WTC11 (cell line): Measurements from ENCODE around the gene HLA-G. TPM values are rescaled to one million over a fixed set of nuclear protein-coding genes. Genes with fewer than 3 reads are reported as not detected.

Experiments used
- ATAC-seq: fragments of 200-7000 bp; cut with Tn5 transposase; 2 replicates; pipeline ENCODE4 v1.10.0; 2021; ENCODE audit warnings: mild to moderate bottlenecking, moderate library complexity
- CTCF ChIA-PET: fragments of 300-600 bp; sonication (Branson Sonifier 250); formaldehyde crosslinking; loops from one replicate; lab custom pipeline; 2021; ENCODE audit warnings: antibody characterized with exemption; lab: Charles Lee
- POLR2A ChIA-PET: fragments of 350-600 bp; sonication (Branson Sonifier 250); formaldehyde crosslinking; loops from one replicate; lab custom pipeline; 2021; ENCODE audit warnings: antibody characterized with exemption; lab: Charles Lee
- DNase-seq: peaks from one replicate; pipeline ENCODE4 v3.0.0; 2021; ENCODE audit warnings: low spot score
- H3K27ac Mint-ChIP-seq: 2 replicates; pipeline ENCODE4 v1.8.0; 2021; ENCODE audit warnings: mixed read lengths
- H3K27me3 Mint-ChIP-seq: 2 replicates; pipeline ENCODE4 v1.8.0; 2021; ENCODE audit warnings: low read depth, mild to moderate bottlenecking, moderate library complexity, mixed read lengths
- H3K36me3 Mint-ChIP-seq: 2 replicates; pipeline ENCODE4 v1.8.0; 2021; ENCODE audit warnings: mixed read lengths
- H3K4me1 Mint-ChIP-seq: 2 replicates; pipeline ENCODE4 v1.8.0; 2022; ENCODE audit warnings: mixed read lengths
- H3K4me3 Mint-ChIP-seq: 2 replicates; pipeline ENCODE4 v1.8.0; 2021; ENCODE audit warnings: mild to moderate bottlenecking, moderate library complexity, mixed read lengths
- H3K9me3 Mint-ChIP-seq: 2 replicates; pipeline ENCODE4 v1.8.0; 2021; ENCODE audit warnings: mixed read lengths
- ATF1 ChIP-seq: sonication (generic); formaldehyde crosslinking; IDR thresholded peaks from 2 replicates; pipeline ENCODE4 v1.8.1; 2023; ENCODE audit warnings: mild to moderate bottlenecking, moderate library complexity, missing genetic modification reagents
- ATF2 ChIP-seq: sonication (generic); formaldehyde crosslinking; IDR thresholded peaks from 2 replicates; pipeline ENCODE4 v1.8.1; 2022; ENCODE audit warnings: low read depth, missing genetic modification reagents, borderline replicate concordance
- GRHL2 ChIP-seq: fragments of 250-450 bp; sonication (Bioruptor Pico); IDR thresholded peaks from 2 replicates; pipeline ENCODE4 v1.8.0; 2022; ENCODE audit warnings: mild to moderate bottlenecking, moderate library complexity; ENCODE audit not compliant: insufficient replicate concordance, severe bottlenecking
- IRF1 ChIP-seq: sonication (generic); formaldehyde crosslinking; IDR thresholded peaks from 2 replicates; pipeline ENCODE4 v1.8.0; 2023; ENCODE audit warnings: missing genetic modification reagents
- KAT7 ChIP-seq: sonication (generic); formaldehyde crosslinking; IDR thresholded peaks from 2 replicates; pipeline ENCODE4 v1.8.1; 2023; ENCODE audit warnings: missing genetic modification reagents, mild to moderate bottlenecking, borderline replicate concordance
- MAX ChIP-seq: sonication (generic); formaldehyde crosslinking; IDR thresholded peaks from 2 replicates; pipeline ENCODE4 v1.8.0; 2022; ENCODE audit warnings: mild to moderate bottlenecking, missing genetic modification reagents
- NFE2L1 ChIP-seq: sonication (generic); formaldehyde crosslinking; IDR thresholded peaks from 2 replicates; pipeline ENCODE4 v1.8.1; 2023; ENCODE audit warnings: missing genetic modification reagents
- NR1H2 ChIP-seq: sonication (generic); formaldehyde crosslinking; IDR thresholded peaks from 2 replicates; pipeline ENCODE4 v1.9.0; 2021; ENCODE audit warnings: mild to moderate bottlenecking, moderate library complexity, missing genetic modification reagents
- NR2C2 ChIP-seq: sonication (generic); formaldehyde crosslinking; IDR thresholded peaks from 2 replicates; pipeline ENCODE4 v1.8.0; 2022; ENCODE audit warnings: mild to moderate bottlenecking, missing genetic modification reagents
- PREB ChIP-seq: sonication (generic); formaldehyde crosslinking; IDR thresholded peaks from 2 replicates; pipeline ENCODE4 v1.8.1; 2022; ENCODE audit warnings: mild to moderate bottlenecking, missing genetic modification reagents, moderate library complexity, borderline replicate concordance
- STAT6 ChIP-seq: sonication (generic); formaldehyde crosslinking; conservative IDR thresholded peaks from 2 replicates; pipeline ENCODE4 v1.8.1; 2023; ENCODE audit warnings: mild to moderate bottlenecking, low read depth, missing genetic modification reagents, moderate library complexity
- TEAD1 ChIP-seq: sonication (generic); formaldehyde crosslinking; IDR thresholded peaks from 2 replicates; pipeline ENCODE4 v1.8.0; 2022; ENCODE audit warnings: mild to moderate bottlenecking, missing genetic modification reagents
- ZBTB21 ChIP-seq: sonication (generic); formaldehyde crosslinking; IDR thresholded peaks from 2 replicates; pipeline ENCODE4 v1.8.1; 2023; ENCODE audit warnings: mild to moderate bottlenecking, missing genetic modification reagents, borderline replicate concordance
- ZBTB43 ChIP-seq: sonication (generic); formaldehyde crosslinking; IDR thresholded peaks from 2 replicates; pipeline ENCODE4 v1.8.1; 2023; ENCODE audit warnings: mild to moderate bottlenecking, missing genetic modification reagents
- ZNF219 ChIP-seq: sonication (generic); formaldehyde crosslinking; IDR thresholded peaks from 2 replicates; pipeline ENCODE4 v1.8.0; 2023; ENCODE audit warnings: missing genetic modification reagents, mild to moderate bottlenecking, borderline replicate concordance
- ZNF416 ChIP-seq: fragments of 250-450 bp; sonication (Bioruptor Pico); IDR thresholded peaks from 2 replicates; pipeline ENCODE4 v1.9.0; 2021; ENCODE audit warnings: mild to moderate bottlenecking, inconsistent platforms
- ZNF532 ChIP-seq: fragments of 250-450 bp; sonication (Bioruptor Pico); IDR thresholded peaks from 2 replicates; pipeline ENCODE4 v1.9.0; 2021; ENCODE audit warnings: mild to moderate bottlenecking, borderline replicate concordance
- total RNA-seq: library from RNA; stranded (reverse); gene quantifications from 3 replicates; pipeline ENCODE4 v1.2.3, GENCODE V29; 2021

Gene HLA-G
- total RNA-seq, 1 experiment from 2014 or later, result 1.7 TPM

GRCh38 chr6:29850011-29850553 lies 22.5 kb downstream of the HLA-G start (continued):
- TF ChIP-seq IRF1 (no peak), TEAD1 (CRISPR knock-in tag) (no peak), MAX (CRISPR knock-in tag) (peak; percentile 32; the same call in 1 of the 2 replicates), PREB (CRISPR knock-in tag) (no peak), STAT6 (no peak)
- TF ChIP-seq, all 79 proteins: peak for 2

GRCh38 chr6:29851190-29851589 lies 23.6 kb downstream of the HLA-G start:
- H3K9me3 Mint-ChIP-seq, result no peaks in the 10 kb centered on the region
- POLR2A ChIA-PET, result no interaction called here
- DNase-seq (no peak), ATAC-seq (no peak)
- CTCF ChIA-PET, result interaction anchor here (0.8 to 1.0 kb wide), 2 partner anchors 92 to 281 kb away, joined by 3 to 4 read pairs; no protein-coding TSS in a partner anchor
- peaks cover 12% of the 10 kb centered on the region for H3K4me1 Mint-ChIP-seq
- peaks cover 77% of the 10 kb centered on the region for H3K27me3 Mint-ChIP-seq
- TF ChIP-seq TEAD1 (CRISPR knock-in tag) (no peak), KAT7 (CRISPR knock-in tag) (no peak), ZBTB43 (CRISPR knock-in tag) (no peak), ATF2 (CRISPR knock-in tag) (no peak), ZNF219 (CRISPR knock-in tag) (no peak), NR1H2 (CRISPR knock-in tag) (no peak), ZBTB21 (CRISPR knock-in tag) (no peak), ZNF532 (CRISPR knock-in tag) (no peak), NFE2L1 (CRISPR knock-in tag) (no peak), GRHL2 (no peak), ZNF416 (no peak), NR2C2 (no peak), IRF1 (no peak), ATF1 (CRISPR knock-in tag) (no peak)
- H3K4me3 Mint-ChIP-seq, result no peak overlapping the region
- H3K36me3 Mint-ChIP-seq, result no peaks in the 10 kb centered on the region
- H3K27ac Mint-ChIP-seq, result no peak overlapping the region
